COLO668 (cell line): Measurements from ENCODE around the gene PGBD2.
"Not testable (repeated sequence)": the region's sequence is repeated elsewhere in the genome, so short reads cannot be mapped to it uniquely, and the experiment has no call there.

Experiments
- DNase-seq: peaks from one replicate; lab custom pipeline; 2025; ENCODE audit not compliant: unreplicated experiment; lab: John Stamatoyannopoulos, UW

Gene PGBD2

DNA sequence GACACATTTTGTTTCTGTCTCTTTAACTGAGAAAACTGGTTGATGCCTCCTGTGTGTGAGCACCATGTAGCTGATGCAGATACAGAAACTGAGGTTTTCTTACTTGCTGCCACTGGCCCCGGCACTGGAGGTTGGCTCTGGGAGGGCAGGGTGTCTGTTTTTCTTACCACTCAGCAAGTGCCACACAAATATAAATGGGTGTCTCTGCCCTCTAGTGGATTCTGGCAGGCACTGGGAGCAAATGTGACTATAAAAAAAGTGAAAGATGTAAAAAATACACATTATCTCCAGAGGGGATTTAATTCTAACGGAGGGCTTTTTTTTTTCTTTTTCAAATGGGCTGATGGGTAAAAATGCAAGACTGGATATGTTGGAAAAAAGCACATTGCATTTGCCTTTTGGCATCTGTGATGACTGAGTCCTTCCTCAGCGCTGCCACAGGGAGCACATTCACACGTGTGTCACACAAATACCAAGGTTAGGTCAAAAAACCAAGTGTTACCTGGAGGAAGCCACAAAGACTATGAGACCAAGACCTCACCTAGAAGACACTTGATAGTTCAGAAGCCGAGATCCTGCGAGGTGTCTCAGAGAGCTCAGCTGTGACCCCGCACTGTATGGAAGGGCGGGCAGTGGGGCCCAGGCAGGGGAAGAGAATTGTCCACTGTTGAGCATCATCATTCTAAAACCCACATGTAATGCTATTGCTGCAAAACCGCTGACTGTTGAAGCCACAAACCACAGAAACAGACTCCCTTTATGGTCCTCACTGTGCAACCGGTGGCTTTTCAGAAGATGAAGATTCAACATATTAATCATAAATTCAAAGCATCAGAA is 18.9 kb downstream of the PGBD2 start:
- peak; percentile 29 for DNase-seq

DNA sequence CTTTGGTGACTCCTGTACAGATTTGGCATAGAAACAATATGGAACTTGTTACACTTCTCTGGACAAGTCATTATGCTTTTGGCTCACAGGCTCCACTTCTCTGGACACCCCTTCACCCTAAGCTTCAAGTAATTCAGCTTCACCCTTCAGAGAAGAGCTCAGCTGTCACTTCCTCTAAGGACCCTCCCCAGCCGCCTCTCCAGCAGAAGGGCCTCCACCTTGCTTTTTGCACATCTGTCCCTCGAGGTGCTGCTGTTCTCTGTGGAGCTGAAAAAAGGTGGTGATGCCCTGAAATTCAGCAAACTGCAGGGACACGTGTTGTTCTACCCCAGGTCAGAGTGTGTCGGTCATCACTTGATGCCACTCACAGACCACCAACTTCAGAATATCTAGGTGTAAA is 19.8 kb downstream of the PGBD2 start:
- DNase-seq, result not testable (repeated sequence)

DNA sequence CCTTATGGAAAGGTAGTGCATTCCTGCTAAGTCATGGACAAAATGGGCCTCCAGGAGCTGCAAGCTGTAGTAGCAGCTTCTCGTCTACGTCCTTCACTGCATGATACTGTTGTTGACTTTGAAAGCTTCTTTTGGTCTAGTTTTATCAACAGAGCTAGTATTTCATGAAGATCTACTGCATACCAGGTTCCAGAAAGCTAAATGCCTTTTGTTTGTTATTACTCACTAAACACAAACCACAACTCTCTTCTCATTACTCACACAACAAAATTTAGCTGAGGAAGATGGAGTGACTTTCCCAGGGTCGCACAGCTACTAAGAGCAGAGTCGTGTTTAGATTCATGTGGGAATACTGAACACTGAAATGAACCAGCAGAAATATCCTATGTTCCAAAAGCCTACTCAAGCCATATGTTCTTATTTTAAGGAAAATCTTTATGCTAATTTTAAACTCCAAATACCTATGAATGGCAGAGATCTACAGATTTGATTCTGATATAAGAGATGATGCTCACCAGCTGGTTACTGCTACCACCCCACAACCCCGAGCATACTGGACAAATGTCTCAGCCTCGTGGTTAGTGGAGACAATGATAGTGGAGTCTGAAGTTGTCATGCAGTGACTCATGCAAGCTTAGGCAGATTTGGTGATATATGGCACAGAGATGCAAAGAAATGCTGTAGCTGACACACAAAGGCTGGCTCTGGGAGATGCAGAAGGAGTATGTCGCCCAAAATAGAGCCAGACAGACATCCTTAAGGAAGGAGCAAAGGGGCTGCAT is 20.6 kb downstream of the PGBD2 start:
- no peak for DNase-seq

DNA sequence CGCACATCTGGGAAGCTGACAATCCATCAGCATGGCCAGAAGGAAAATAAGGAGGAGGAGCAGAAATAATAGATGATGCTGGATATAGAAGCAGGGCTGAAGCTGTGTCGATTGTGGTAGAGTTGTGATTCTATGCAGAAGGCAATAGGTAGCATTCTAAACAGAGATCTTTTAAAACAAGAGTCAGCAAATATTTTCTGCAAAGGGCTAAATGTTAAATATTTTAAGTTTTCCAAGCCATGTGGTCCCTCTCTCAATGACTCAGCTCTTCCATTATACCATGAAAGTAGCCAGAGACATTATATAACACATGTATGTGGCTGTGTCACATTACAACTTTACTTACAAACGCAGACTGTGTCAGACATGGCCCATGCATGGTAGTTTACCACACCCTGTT is 21.2 kb downstream of the PGBD2 start:
- not testable (repeated sequence) for DNase-seq

DNA sequence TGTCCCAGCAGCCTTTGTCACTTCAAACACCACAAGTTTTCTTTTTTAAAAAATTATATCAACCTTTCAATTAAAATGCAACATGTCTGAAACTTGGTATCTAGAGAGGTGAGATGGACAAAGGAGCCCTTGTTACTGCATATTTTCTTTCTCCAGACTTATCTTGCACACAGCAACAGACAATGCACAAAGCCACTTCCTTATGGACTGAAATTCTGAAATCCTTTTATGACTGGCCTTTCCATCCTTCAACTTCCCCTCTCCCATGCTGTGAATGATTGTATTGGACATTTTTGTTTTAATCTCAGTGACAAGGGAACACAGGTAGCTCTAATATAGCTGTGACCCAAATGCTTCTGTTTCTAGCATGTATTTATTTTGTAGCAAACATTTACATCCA is 22.1 kb downstream of the PGBD2 start:
- not testable (repeated sequence) for DNase-seq

DNA sequence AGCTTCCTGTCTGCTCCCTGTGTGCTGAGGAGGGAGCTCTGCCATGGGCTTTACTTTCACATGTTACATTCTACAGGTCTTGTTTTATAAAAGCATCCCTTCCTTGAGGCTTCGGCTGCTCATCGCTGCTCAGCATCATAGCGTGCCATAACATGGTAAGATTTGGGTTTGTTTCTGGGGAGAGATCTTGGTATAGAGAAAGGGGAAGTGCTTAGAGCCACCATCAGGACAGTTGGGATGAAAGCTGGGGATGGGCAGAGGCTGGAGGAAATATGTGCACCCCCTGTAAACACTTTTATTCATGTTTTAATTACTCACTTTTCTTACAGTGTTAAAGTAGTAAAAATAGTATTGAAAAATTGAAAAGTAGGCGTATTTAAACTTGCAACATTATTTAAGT is 24.0 kb downstream of the PGBD2 start:
- not testable (repeated sequence) for DNase-seq

DNA sequence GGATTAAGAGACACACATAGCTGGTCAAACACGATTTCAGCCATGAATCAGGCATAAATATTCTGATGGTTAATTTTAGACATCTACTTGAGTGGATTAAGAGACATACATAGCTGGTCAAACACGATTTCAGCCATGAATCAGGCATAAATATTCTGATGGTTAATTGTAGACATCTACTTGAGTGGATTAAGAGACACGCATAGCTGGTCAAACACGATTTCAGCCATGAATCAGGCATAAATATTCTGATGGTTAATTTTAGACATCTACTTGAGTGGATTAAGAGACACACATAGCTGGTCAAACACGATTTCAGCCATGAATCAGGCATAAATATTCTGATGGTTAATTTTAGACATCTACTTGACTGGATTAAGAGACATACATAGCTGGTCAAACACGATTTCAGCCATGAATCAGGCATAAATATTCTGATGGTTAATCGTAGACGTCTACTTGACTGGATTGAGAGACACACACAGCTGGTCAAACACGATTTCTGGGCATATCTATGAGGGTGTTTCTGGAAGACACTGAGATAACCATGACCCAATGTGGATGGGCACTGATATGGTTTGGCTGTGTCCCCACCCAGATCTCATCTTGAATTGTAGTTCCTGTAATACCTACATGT is 32.3 kb downstream of the PGBD2 start:
- not testable (repeated sequence) for DNase-seq

DNA sequence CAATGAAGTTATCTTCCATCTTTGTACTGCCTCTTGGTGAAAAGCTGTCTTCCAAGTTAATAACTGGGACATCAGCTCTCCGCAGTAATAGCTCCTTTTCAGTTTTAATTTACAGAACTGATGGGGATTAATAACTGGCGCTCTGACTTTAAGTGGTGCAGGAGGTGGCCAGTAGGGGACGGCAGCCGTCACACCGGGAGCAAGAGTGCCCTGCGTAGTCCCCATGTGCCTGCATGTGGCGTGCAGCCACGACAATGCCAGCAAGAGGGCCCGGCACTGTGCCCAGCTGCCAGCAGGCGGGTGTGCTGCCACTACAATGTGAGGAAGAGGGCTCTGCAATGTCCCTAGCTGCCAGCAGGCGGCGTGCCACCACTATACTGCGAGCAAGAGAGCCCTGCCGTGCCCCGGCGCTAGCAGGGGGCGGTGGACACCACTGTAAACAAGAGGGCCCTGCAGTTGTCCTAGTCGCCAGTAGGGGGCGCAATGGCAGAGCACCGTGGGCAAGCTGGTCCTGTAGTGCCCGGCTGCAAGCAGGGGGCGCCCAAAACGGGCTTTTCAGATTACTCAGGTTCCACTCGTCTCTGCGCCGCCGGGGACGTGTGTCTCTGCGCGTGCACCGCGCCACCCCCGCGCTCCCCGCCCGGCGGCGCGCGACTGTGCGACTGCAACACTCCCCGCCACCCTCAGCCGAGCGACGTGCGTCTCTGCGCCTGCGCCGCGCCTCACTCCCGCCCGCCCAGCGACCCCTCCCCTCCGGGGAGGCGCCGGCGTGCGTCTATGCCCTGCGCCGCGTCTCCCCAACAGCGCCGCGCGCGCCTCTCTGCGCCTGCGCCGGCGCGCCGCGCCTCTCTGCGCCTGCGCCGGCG is 38.3 kb downstream of the PGBD2 start:
- not testable (repeated sequence) for DNase-seq

DNA sequence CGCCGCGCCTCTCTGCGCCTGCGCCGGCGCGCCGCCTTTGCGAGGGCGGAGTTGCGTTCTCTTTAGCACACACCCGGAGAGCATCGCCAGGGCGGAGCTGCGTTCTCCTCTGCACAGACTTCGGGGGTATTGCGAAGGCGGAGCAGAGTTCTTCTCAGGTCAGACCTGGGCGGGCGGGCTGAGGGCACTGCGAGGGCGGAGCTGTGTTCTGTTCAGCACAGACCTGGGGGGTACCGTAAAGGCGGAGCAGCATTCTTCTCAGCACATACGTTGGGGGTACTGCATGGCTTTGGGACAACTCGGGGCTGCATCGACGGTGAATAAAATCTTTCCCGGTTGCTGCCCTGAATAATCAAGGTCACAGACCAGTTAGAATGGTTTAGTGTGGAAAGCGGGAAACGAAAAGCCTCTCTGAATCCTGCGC is 39.0 kb downstream of the PGBD2 start:
- DNase-seq, result not testable (repeated sequence)

DNA sequence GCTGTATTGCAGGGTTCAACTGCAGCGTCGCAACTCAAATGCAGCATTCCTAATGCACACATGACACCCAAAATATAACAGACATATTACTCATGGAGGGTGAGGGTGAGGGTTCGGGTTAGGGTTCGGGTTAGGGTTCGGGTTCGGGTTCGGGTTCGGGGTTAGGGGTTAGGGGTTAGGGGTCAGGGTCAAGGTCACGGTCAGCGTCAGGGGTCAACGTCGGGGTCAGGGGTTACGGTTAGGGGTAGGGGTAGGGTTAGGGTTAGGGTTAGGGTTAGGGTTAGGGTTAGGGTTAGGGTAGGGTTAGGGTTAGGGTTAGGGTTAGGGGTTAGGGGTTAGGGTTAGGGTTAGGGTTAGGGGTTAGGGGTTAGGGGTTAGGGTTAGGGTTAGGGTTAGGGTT is 39.4 kb downstream of the PGBD2 start:
- not testable (repeated sequence) for DNase-seq

DNA sequence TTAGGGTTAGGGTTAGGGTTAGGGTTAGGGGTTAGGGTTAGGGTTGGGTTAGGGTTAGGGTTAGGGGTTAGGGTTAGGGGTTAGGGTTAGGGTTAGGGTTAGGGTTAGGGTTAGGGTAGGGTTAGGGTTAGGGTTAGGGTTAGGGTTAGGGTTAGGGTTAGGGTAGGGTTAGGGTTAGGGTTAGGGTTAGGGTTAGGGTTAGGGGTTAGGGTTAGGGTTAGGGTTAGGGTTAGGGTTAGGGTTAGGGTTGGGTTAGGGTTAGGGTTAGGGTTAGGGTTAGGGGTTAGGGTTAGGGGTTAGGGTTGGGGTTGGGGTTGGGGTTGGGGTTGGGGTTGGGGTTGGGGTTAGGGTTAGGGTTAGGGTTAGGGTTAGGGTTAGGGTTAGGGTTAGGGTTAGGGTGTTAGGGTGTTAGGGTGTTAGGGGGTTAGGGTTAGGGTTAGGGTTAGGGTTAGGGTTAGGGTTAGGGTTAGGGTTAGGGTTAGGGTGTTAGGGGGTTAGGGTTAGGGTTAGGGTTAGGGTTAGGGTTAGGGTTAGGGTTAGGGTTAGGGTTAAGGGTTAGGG is 39.9 kb downstream of the PGBD2 start:
- DNase-seq, result not testable (repeated sequence)
